GM12864 (cell line): ENCODE results near the gene ASCC1.

Experiments used
- DNase-seq: peaks from one replicate; pipeline ENCODE4 v3.0.0-alpha.2; 2011; ENCODE audit warnings: low read depth
- H3K4me3 ChIP-seq: 2 replicates; pipeline ENCODE4 v1.5.1; 2011; ENCODE audit warnings: mild to moderate bottlenecking, low read depth, low read length, control low read depth
- CTCF ChIP-seq: IDR thresholded peaks from 2 replicates; pipeline ENCODE4 v1.5.1; 2011; ENCODE audit warnings: low read depth, mild to moderate bottlenecking, moderate library complexity, low read length, control low read depth, inconsistent platforms; ENCODE audit errors: missing control alignments

The ASCC1 gene

GRCh38 chr10:72049472-72049871, 166.6 kb downstream of the ASCC1 start:
- DNase-seq, result no peak
- no peak overlapping the region for H3K4me3 ChIP-seq
- TF ChIP-seq CTCF, result no peak

GRCh38 chr10:72048450-72049124, 167.5 kb downstream of the ASCC1 start:
- TF ChIP-seq CTCF, result peak; percentile 99
- DNase-seq, result peak; percentile 73
- H3K4me3 ChIP-seq, result no peak overlapping the region
